GM12878 (cell line): Measurements from ENCODE around the gene TCEANC.

Experiments used
- CBX3 ChIP-seq: fragments of 200-600 bp; sonication (generic); IDR thresholded peaks from 2 replicates; pipeline ENCODE4 v1.6.1; 2016; ENCODE audit warnings: low read depth, borderline replicate concordance
- TF ChIP-seq, protein P1 (sequence below), 3 experiments: IDR thresholded peaks in 2 of 3; conservative IDR thresholded peaks in 1 of 3; 2 replicates each; pipeline ENCODE4 v1.5.1; 2011; ENCODE audit warnings: low read depth in 3 of 3, low read length in 3 of 3, mild to moderate bottlenecking in 3 of 3, control low read depth in 2 of 3, moderate library complexity in 2 of 3, inconsistent platforms in 1 of 3, mixed read lengths in 1 of 3; ENCODE audit not compliant: control insufficient read depth in 2 of 3, insufficient read depth in 1 of 3; ENCODE audit errors: extremely low read depth in 1 of 3
- TF ChIP-seq, protein P2 (sequence below): fragments of 450-650 bp; IDR thresholded peaks from 2 replicates; pipeline ENCODE4 v1.6.1; 2014; ENCODE audit warnings: mild to moderate bottlenecking

DNA sequence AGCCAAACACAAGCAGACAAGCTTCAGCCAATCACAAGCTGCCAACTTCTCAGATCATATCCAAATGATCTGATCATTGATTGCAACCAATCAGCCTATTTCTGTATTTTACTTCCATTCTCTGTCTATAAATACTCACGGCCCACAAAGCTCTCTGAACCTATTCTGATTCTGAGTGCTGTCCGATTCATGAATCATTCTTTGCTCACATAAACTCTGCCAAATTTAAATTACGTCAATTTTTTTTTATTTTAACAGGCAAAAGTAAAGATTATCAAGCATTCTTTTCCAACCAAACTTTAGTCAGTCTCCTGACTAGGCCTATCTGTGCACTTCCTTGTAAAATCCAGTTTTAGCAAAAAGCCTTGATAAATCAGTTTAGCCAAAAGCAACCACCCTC, 1.8 kb upstream of the TCEANC start:
- TF ChIP-seq CBX3, result no peak
- TF ChIP-seq, protein P1, sequence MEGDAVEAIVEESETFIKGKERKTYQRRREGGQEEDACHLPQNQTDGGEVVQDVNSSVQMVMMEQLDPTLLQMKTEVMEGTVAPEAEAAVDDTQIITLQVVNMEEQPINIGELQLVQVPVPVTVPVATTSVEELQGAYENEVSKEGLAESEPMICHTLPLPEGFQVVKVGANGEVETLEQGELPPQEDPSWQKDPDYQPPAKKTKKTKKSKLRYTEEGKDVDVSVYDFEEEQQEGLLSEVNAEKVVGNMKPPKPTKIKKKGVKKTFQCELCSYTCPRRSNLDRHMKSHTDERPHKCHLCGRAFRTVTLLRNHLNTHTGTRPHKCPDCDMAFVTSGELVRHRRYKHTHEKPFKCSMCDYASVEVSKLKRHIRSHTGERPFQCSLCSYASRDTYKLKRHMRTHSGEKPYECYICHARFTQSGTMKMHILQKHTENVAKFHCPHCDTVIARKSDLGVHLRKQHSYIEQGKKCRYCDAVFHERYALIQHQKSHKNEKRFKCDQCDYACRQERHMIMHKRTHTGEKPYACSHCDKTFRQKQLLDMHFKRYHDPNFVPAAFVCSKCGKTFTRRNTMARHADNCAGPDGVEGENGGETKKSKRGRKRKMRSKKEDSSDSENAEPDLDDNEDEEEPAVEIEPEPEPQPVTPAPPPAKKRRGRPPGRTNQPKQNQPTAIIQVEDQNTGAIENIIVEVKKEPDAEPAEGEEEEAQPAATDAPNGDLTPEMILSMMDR (IDR thresholded peaks at IDR 0.05 in 2 of 3, conservative IDR thresholded peaks at IDR 0.05 in 1 of 3; ENCODE audit: control insufficient read depth in 2 of 3, extremely low read depth in 1 of 3, insufficient read depth in 1 of 3, low read depth in 3 of 3, low read length in 3 of 3), result no peak
- TF ChIP-seq, protein P2, sequence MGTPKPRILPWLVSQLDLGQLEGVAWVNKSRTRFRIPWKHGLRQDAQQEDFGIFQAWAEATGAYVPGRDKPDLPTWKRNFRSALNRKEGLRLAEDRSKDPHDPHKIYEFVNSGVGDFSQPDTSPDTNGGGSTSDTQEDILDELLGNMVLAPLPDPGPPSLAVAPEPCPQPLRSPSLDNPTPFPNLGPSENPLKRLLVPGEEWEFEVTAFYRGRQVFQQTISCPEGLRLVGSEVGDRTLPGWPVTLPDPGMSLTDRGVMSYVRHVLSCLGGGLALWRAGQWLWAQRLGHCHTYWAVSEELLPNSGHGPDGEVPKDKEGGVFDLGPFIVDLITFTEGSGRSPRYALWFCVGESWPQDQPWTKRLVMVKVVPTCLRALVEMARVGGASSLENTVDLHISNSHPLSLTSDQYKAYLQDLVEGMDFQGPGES, result no peak
